Kidney epithelial cell (primary cell): ENCODE data around the gene CCDC57. TPM values are rescaled to one million over a fixed set of nuclear protein-coding genes. Genes with fewer than 3 reads are reported as not detected.

Experiments
- DNase-seq: peaks from one replicate; pipeline ENCODE4 v3.0.0-alpha.2; 2010; ENCODE audit warnings: low read depth
- H3K27me3 ChIP-seq: 2 replicates; pipeline ENCODE4 v1.6.0; 2011; ENCODE audit warnings: low read length; ENCODE audit not compliant: control insufficient read depth, insufficient read depth
- H3K36me3 ChIP-seq: 2 replicates; pipeline ENCODE4 v1.5.1; 2011; ENCODE audit warnings: low read length; ENCODE audit not compliant: control insufficient read depth, insufficient read depth
- H3K4me3 ChIP-seq: 2 replicates; pipeline ENCODE4 v1.5.1; 2011; ENCODE audit warnings: low read depth, mild to moderate bottlenecking, control low read depth, low read length
- CTCF ChIP-seq: IDR thresholded peaks from 2 replicates; pipeline ENCODE4 v1.5.1; 2011; ENCODE audit warnings: mild to moderate bottlenecking, moderate library complexity, low read length, control low read depth, inconsistent platforms; ENCODE audit not compliant: insufficient read depth, poor library complexity, severe bottlenecking
- total RNA-seq: library from RNA; depleted of rRNA; stranded (reverse); fragments of >200 nt; gene quantifications from 2 replicates; pipeline ENCODE4 v1.2.3, GENCODE V29; 2015

CCDC57 gene
- total RNA-seq, 1 donor from 2014 or later, result 25.5 TPM

- Histone ChIP-seq H3K36me3 (peaks cover 14% of the 10 kb centered on the region), H3K4me3 (no peak overlapping the region), H3K27me3 (no peaks in the 10 kb centered on the region)
- TF ChIP-seq CTCF, result no peak
- DNase-seq, result no peak
Measured at GRCh38 chr17:82250868-82251500, 38.3 kb upstream of the CCDC57 start.

DNA sequence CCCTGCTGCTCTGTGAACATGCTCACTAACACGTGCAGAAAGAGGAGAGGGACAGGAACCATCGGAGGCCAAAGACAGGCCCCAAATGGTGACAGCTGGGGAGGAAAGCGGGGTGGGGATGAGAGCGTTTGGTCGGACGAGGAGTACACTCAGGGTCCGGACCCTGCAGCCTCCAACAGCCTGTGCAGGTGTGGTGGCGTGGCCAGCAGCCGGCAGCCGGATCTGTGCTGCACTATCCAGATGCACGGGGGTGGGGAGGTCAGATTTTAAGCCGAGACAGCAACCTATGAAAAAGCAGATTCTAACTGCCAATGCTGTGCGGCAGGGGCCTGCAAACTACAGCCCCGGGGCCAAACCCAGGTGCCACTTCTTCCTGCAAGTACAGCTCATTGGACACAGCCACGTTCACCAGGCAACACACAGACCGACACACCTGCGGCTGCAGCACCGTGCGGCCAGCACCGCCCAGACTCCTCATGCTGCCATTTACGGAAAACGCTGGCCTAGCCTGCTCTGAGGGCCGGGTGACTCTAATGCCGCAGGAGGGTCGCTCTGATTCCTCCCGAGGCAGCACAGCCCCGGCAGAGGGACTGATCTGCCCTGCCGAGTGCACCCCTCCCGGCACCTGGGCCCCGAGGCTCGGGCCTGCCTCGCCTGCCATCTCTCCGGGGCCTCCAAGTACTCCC lies 37.4 kb upstream of the CCDC57 start:
- no peak for DNase-seq
- Histone ChIP-seq H3K4me3 (no peak overlapping the region), H3K36me3 (peaks cover 14% of the 10 kb centered on the region), H3K27me3 (no peaks in the 10 kb centered on the region)
- TF ChIP-seq CTCF, result no peak

DNA sequence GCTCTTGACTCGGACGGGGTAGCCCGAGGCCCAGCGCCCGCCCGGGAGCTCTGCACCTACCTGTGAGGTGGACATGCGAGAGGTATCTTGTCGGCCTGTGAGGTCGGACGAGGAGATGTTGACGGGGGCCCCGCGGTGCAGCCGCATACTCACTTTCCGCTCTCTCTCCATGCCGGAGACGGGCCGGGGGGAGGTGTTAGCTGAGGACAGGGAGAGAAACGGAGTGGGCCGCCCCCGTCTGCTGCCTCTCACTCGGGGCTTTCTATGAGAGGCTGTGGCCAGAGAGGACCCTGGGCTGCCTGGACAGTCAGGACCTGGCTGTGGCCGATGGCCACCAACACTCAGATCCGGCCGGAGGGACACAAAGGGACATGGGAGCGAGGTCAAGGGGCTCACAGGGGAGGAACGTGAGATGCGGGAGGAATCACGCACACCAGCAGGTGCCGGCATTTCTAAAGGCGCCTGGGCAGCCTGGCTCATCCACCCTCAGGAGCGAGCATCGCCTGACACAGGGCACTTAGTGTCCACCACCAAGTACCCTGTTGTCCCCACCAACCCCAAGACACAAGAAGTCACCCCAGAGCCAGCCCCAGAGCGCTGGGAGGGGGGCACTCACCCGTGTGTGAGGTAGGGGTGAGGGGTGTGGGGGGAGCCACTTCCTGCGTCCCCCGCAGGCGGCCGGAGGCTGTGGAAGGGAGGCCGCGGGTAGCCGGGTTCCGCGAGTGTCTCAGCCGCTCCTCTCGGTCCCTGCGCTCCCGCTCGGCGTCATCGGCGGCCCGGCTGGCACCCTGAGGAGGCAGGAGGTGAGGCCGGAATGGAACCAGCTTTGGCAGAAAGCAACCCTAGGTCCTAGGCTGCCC lies 36.4 kb upstream of the CCDC57 start:
- H3K4me3 ChIP-seq, result no peak overlapping the region
- H3K36me3 ChIP-seq, result peaks cover 15% of the 10 kb centered on the region
- no peaks in the 10 kb centered on the region for H3K27me3 ChIP-seq
- no peak for DNase-seq
- TF ChIP-seq CTCF, result no peak

DNA sequence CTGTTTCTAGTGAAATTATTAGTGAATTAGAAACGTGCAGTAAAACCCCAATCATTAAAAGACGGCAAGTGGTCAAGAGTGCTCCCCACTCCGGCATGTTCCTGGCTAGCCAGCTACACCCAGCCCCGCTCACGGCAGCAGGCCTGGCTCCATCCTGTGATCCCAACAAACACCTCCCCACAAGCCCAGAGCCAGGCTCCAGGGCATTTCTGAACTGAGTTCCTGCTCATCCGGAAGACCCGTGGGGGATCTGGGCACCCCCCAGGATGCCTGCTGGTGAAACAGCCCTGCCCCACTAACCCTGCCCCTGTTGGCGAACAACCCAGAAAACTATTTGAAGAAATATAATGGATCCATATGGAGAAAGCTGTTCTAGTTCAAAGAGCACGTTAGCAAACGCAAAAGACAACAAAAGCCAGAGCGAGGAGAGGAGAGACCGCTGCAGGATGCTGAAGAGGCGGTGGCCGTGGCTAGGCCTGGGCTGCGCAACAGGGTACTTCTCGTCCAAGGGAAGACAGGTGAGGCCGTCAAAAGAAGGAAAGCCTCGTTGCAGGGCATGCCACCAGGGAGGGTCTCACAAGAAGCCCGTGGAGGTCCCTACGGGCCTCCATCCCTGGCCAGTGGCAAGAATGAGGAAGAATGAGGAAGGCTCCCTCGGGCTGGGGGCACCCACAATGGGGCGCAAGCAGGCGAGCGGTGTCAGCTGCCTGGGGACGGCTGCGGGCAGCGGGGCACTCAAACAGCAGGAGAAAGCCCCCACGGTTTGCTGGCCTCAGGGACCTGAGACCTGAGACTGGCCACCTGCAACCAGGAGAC lies 35.4 kb upstream of the CCDC57 start:
- Histone ChIP-seq H3K27me3 (no peaks in the 10 kb centered on the region), H3K4me3 (no peak overlapping the region), H3K36me3 (peaks cover 15% of the 10 kb centered on the region)
- no peak for DNase-seq
- no peak for TF ChIP-seq CTCF

DNA sequence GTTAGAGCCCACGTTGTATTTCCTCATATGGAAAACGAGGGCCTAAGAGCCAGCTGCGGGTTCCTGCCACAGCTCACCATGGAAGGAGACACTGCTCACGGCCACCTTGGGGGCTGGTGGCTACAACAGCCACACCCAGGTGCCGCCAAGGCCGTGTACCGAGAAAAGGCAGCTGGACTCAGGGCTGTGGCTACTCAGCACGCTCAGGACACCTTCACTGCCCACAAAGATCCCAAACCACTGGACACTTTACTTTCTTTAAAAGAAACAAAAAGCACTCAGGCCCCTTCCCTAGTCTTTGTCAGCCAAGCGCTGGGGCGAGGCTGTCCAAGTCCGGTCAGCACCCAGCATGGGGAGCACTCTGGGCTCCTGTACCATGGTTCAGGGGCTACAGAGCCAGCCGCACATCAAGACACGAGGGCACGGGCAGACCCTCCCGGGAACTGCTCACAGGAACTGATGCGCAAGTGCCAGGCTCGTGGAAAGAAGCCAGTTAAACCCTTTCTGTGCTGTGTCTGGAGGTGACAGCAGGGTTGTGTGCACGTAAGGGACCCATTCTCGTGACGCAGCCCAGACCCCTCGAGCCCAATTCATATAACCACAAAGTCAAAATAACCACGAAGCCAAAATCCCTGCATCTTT lies 34.7 kb upstream of the CCDC57 start:
- no peak overlapping the region for H3K4me3 ChIP-seq
- no peak for TF ChIP-seq CTCF
- no peaks in the 10 kb centered on the region for H3K27me3 ChIP-seq
- H3K36me3 ChIP-seq, result peaks cover 12% of the 10 kb centered on the region
- DNase-seq, result no peak
